CD4-positive, alpha-beta T cell (primary cell): ENCODE measurements around the gene TMEM229B. TPM values are rescaled to one million over a fixed set of nuclear protein-coding genes. Genes with fewer than 3 reads are reported as not detected.

Source experiments
- ATAC-seq: fragments of 200-7000 bp; cut with Tn5 transposase; one replicate; pipeline ENCODE4 v1.10.0; 2022; ENCODE audit warnings: mild to moderate bottlenecking; ENCODE audit not compliant: poor library complexity
- CTCF ChIA-PET: fragments of 350-600 bp; sonication (Branson Sonifier 250); formaldehyde crosslinking; loops from one replicate; lab custom pipeline; 2021; ENCODE audit warnings: antibody characterized with exemption, inconsistent platforms; lab: Charles Lee
- POLR2A ChIA-PET: fragments of 350-600 bp; sonication (Branson Sonifier 250); formaldehyde crosslinking; loops from one replicate; lab custom pipeline; 2021; ENCODE audit warnings: antibody characterized with exemption, inconsistent platforms; lab: Charles Lee
- DNase-seq, 14 experiments: peaks; one replicate each; pipeline ENCODE4 v3.0.0-alpha.2; 2013 to 2020; ENCODE audit warnings: mixed read lengths in 2 of 14
- H3K27ac ChIP-seq, 2 donors: one replicate each; pipeline versions ENCODE4 v1.5.1 to v1.7.0; 2013; ENCODE audit warnings: low read length in 2 of 2, low read depth in 1 of 2, mild to moderate bottlenecking in 1 of 2
- H3K27me3 ChIP-seq, 2 experiments: 1 replicate in 1 of 2; 2 replicates in 1 of 2; pipeline versions ENCODE4 v1.6.1 to v1.7.0; 2013; ENCODE audit warnings: low read length in 2 of 2, control low read depth in 1 of 2, mild to moderate bottlenecking in 1 of 2, moderate library complexity in 1 of 2; ENCODE audit not compliant: insufficient read depth in 2 of 2, control insufficient read depth in 1 of 2
- H3K36me3 ChIP-seq: one replicate; pipeline ENCODE4 v1.6.1; 2013; ENCODE audit warnings: low read length, control low read depth; ENCODE audit not compliant: insufficient read depth
- H3K4me1 ChIP-seq: one replicate; pipeline ENCODE4 v1.6.1; 2013; ENCODE audit warnings: low read length, control low read depth; ENCODE audit not compliant: insufficient read depth
- H3K4me3 ChIP-seq: one replicate; pipeline ENCODE4 v1.5.1; 2013; ENCODE audit warnings: mild to moderate bottlenecking, low read length, moderate library complexity
- H3K9me3 ChIP-seq, 2 experiments: 1 replicate in 1 of 2; 2 replicates in 1 of 2; pipeline versions ENCODE4 v1.6.1 to v1.7.0; 2013; ENCODE audit warnings: low read length in 2 of 2, mild to moderate bottlenecking in 2 of 2, control low read depth in 1 of 2, moderate library complexity in 1 of 2; ENCODE audit not compliant: control insufficient read depth in 1 of 2, insufficient read depth in 1 of 2
- H3K27ac Mint-ChIP-seq: one replicate; pipeline ENCODE4 v1.8.0; 2020; ENCODE audit warnings: mixed read lengths
- H3K27me3 Mint-ChIP-seq: one replicate; pipeline ENCODE4 v1.8.0; 2021; ENCODE audit warnings: mixed read lengths
- H3K36me3 Mint-ChIP-seq: one replicate; pipeline ENCODE4 v1.8.0; 2021; ENCODE audit warnings: low read depth, mixed read lengths
- H3K4me1 Mint-ChIP-seq: one replicate; pipeline ENCODE4 v1.8.0; 2021; ENCODE audit warnings: low read depth, mixed read lengths
- H3K4me3 Mint-ChIP-seq: one replicate; pipeline ENCODE4 v1.8.0; 2020; ENCODE audit warnings: mild to moderate bottlenecking, mixed read lengths
- H3K9me3 Mint-ChIP-seq: one replicate; pipeline ENCODE4 v1.8.0; 2020; ENCODE audit warnings: mixed read lengths
- intact Hi-C, 2 experiments: fragments of 100-400 bp; cut with DNase I in 1 of 2; cut with micrococcal nuclease in 1 of 2; formaldehyde crosslinking; loops; one replicate each; pipeline versions ENCODE4 v1.15.1 to v1.9.0; 2023 to 2025; cut with DNase I, micrococcal nuclease
- total RNA-seq, 174 experiments: library from RNA in 2 of 174; stranded (reverse) in 2 of 174; gene quantifications; one replicate each; pipeline ENCODE4 v1.2.3 and lab custom pipeline; 2021 to 2026
- TF ChIP-seq, protein P1 (sequence below): fragments of 200-600 bp; IDR thresholded peaks from one replicate; pipeline ENCODE4 v1.8.0; 2022; ENCODE audit warnings: antibody characterized with exemption, mild to moderate bottlenecking

TMEM229B gene
- total RNA-seq, 2 experiments from 2014 or later, result 7.1 to 9.1 TPM

DNA sequence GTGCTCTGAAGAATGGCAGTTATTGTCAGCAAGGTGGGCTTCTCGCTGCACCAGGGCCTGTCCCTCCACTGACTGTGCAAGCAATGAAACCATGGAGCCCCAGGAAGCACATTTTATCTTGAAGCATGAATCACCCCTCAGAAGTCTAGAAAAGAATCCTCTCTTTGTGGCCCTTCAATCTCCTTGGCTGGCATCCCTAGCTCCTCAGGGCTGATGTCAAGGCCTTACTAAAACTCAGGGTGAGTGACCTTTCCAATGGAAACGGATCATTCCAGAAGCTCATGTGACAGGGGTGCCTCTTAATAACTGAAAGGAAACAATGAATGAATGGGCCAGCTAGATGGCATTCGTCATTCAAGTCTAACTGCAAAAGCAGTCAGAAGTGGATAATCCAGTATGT, 22.3 kb upstream of the TMEM229B start:
- H3K36me3 ChIP-seq, result no peaks in the 10 kb centered on the region
- no peaks in the 10 kb centered on the region for H3K9me3 ChIP-seq
- no peaks in the 10 kb centered on the region for H3K36me3 Mint-ChIP-seq
- H3K4me1 ChIP-seq, result peaks cover 21% of the 10 kb centered on the region
- H3K9me3 Mint-ChIP-seq, result no peaks in the 10 kb centered on the region
- TF ChIP-seq, protein P1, sequence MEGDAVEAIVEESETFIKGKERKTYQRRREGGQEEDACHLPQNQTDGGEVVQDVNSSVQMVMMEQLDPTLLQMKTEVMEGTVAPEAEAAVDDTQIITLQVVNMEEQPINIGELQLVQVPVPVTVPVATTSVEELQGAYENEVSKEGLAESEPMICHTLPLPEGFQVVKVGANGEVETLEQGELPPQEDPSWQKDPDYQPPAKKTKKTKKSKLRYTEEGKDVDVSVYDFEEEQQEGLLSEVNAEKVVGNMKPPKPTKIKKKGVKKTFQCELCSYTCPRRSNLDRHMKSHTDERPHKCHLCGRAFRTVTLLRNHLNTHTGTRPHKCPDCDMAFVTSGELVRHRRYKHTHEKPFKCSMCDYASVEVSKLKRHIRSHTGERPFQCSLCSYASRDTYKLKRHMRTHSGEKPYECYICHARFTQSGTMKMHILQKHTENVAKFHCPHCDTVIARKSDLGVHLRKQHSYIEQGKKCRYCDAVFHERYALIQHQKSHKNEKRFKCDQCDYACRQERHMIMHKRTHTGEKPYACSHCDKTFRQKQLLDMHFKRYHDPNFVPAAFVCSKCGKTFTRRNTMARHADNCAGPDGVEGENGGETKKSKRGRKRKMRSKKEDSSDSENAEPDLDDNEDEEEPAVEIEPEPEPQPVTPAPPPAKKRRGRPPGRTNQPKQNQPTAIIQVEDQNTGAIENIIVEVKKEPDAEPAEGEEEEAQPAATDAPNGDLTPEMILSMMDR, result no peak
- peaks cover 28% of the 10 kb centered on the region for H3K4me1 Mint-ChIP-seq
- DNase-seq, result no peak
- no peak overlapping the region for H3K27ac Mint-ChIP-seq
- no peaks in the 10 kb centered on the region for H3K27me3 ChIP-seq
- no peak overlapping the region for H3K4me3 Mint-ChIP-seq
- ATAC-seq, result no peak
- H3K27ac ChIP-seq, result no peak overlapping the region
- ChIA-PET POLR2A (no interaction called here), CTCF (no interaction called here)
- H3K27me3 Mint-ChIP-seq, result no peaks in the 10 kb centered on the region
- no peak overlapping the region for H3K4me3 ChIP-seq
- intact Hi-C loops, result loop anchor here in 1 of 2 experiments (10.0 kb wide), 1 partner anchor 46 kb away; no protein-coding TSS in a partner anchor

GRCh38 chr14:67510121-67510520, 21.6 kb upstream of the TMEM229B start:
- H3K9me3 ChIP-seq, result no peaks in the 10 kb centered on the region
- no peaks in the 10 kb centered on the region for H3K27me3 Mint-ChIP-seq
- no peak for DNase-seq

GRCh38 chr14:67508956-67509355, 20.4 kb upstream of the TMEM229B start:
- no peak overlapping the region for H3K4me3 ChIP-seq
- H3K36me3 ChIP-seq, result no peaks in the 10 kb centered on the region
- no peak overlapping the region for H3K27ac Mint-ChIP-seq
- ATAC-seq (no peak), DNase-seq (no peak)
- H3K4me1 ChIP-seq, result peaks cover 9% of the 10 kb centered on the region
- H3K27me3 ChIP-seq, result no peaks in the 10 kb centered on the region
- ChIA-PET POLR2A (interaction anchor here (1.3 to 1.6 kb wide), 2 partner anchors 43 to 45 kb away, joined by 3 read pairs; no protein-coding TSS in a partner anchor), CTCF (interaction anchor here (0.6 kb wide), 1 partner anchor 784 kb away, joined by 3 read pairs; no protein-coding TSS in a partner anchor)
- H3K27me3 Mint-ChIP-seq, result no peaks in the 10 kb centered on the region
- no peaks in the 10 kb centered on the region for H3K9me3 Mint-ChIP-seq
- intact Hi-C loops, result no loop called here
- TF ChIP-seq, protein P1, result no peak
- no peak overlapping the region for H3K4me3 Mint-ChIP-seq
- no peaks in the 10 kb centered on the region for H3K9me3 ChIP-seq
- H3K36me3 Mint-ChIP-seq, result no peaks in the 10 kb centered on the region
- H3K27ac ChIP-seq, result no peak overlapping the region
- peaks cover 22% of the 10 kb centered on the region for H3K4me1 Mint-ChIP-seq

More at GRCh38 chr14:67510121-67510520, 21.6 kb upstream of the TMEM229B start:
- H3K4me1 Mint-ChIP-seq, result peaks cover 25% of the 10 kb centered on the region
- no peak overlapping the region for H3K4me3 ChIP-seq
- no peak for ATAC-seq
- H3K27me3 ChIP-seq, result no peaks in the 10 kb centered on the region
- ChIA-PET CTCF (no interaction called here), POLR2A (interaction anchor here (1.3 kb wide), 1 partner anchor 45 kb away, joined by 3 read pairs; no protein-coding TSS in a partner anchor)
- intact Hi-C loops, result loop anchor here in 1 of 2 experiments (10.0 kb wide), 1 partner anchor 45 kb away; no protein-coding TSS in a partner anchor
- H3K4me3 Mint-ChIP-seq, result no peak overlapping the region
- H3K27ac ChIP-seq, result no peak overlapping the region
- H3K27ac Mint-ChIP-seq, result no peak overlapping the region
- TF ChIP-seq, protein P1, result no peak
- no peaks in the 10 kb centered on the region for H3K36me3 ChIP-seq
- peaks cover 17% of the 10 kb centered on the region for H3K4me1 ChIP-seq
- H3K36me3 Mint-ChIP-seq, result no peaks in the 10 kb centered on the region
- H3K9me3 Mint-ChIP-seq, result no peaks in the 10 kb centered on the region
